HCT116 (cell line): ENCODE measurements around the gene STAT6. TPM values are rescaled to one million over a fixed set of nuclear protein-coding genes. Genes with fewer than 3 reads are reported as not detected.
A peak's percentile ranks its signal among the peaks of the same experiment; 100 is the strongest.

ENCODE experiments used
- ATAC-seq: fragments of 200-7000 bp; cut with Tn5 transposase; 2 replicates; pipeline ENCODE4 v1.9.1; 2020; ENCODE audit warnings: mild to moderate bottlenecking, moderate library complexity
- BruUV-seq: library from RNA; stranded (reverse); fragments of 400-500 nt; replicated peaks from 2 replicates; lab custom pipeline; 2021; lab: Mats Ljungman, UMichigan
- CTCF ChIA-PET: fragments of 300-600 bp; sonication (Branson Sonifier 250); formaldehyde crosslinking; loops from one replicate; lab custom pipeline; 2021; ENCODE audit warnings: antibody characterized with exemption; lab: Charles Lee
- POLR2A ChIA-PET: fragments of 300-600, 350-600 bp; sonication (Branson Sonifier 250); formaldehyde crosslinking; loops from one replicate; lab custom pipeline; 2021; ENCODE audit warnings: antibody characterized with exemption; lab: Charles Lee
- RAD21 ChIA-PET, 2 experiments: fragments of 300-600 bp; sonication (Branson Sonifier 250); formaldehyde crosslinking; loops; one replicate each; lab custom pipeline; 2023; ENCODE audit warnings: low total read pairs in 2 of 2; ENCODE audit not compliant: uncharacterized antibody in 2 of 2, unreplicated experiment in 2 of 2, low non-redundant PET in 1 of 2; lab: Charles Lee
- DNase-seq: peaks from one replicate; pipeline ENCODE4 v3.0.0-alpha.2; 2010; ENCODE audit warnings: low read depth, low spot score
- H2AFZ ChIP-seq: fragments of 200-600 bp; shearing (Covaris generic), sonication (generic); 2 replicates; pipeline ENCODE4 v1.6.1; 2017; ENCODE audit warnings: low read depth, mixed run types, mixed read lengths, antibody characterized with exemption, low read length; ENCODE audit not compliant: poor library complexity, severe bottlenecking
- H3K27ac ChIP-seq: 2 replicates; pipeline ENCODE4 v1.5.1; 2012; ENCODE audit warnings: low read depth, low read length
- H3K27me3 ChIP-seq: fragments of 200-600 bp; sonication (generic); 2 replicates; pipeline ENCODE4 v1.6.1; 2016; ENCODE audit warnings: mixed run types, low read length, mixed read lengths; ENCODE audit not compliant: insufficient read depth
- H3K36me3 ChIP-seq, 2 experiments: fragments of 200-500 bp in 1 of 2; fragments of 200-600 bp in 1 of 2; sonication (Bioruptor generic) in 1 of 2; sonication (generic) in 1 of 2; 2 replicates each; pipeline versions ENCODE4 v1.5.1 to v1.6.1; 2014 to 2016; ENCODE audit warnings: low read length in 2 of 2, inconsistent platforms in 1 of 2, mixed read lengths in 1 of 2, mixed run types in 1 of 2; ENCODE audit not compliant: insufficient read depth in 2 of 2, control insufficient read depth in 1 of 2
- H3K4me1 ChIP-seq, 2 experiments: fragments of 200-600 bp in 1 of 2; sonication (generic) in 1 of 2; 2 replicates each; pipeline versions ENCODE4 v1.5.1 to v1.6.1; 2012 to 2017; ENCODE audit warnings: low read length in 2 of 2, inconsistent platforms in 1 of 2, mild to moderate bottlenecking in 1 of 2, mixed read lengths in 1 of 2, mixed run types in 1 of 2, moderate library complexity in 1 of 2; ENCODE audit not compliant: insufficient read depth in 2 of 2, control insufficient read depth in 1 of 2
- H3K4me2 ChIP-seq: fragments of 200-600 bp; sonication (generic); 2 replicates; pipeline ENCODE4 v1.6.1; 2017; ENCODE audit warnings: mixed run types, low read length, mixed read lengths
- H3K4me3 ChIP-seq, 2 experiments: fragments of 200-600 bp in 1 of 2; sonication (generic) in 1 of 2; replicated peaks in 1 of 2; 2 replicates each; pipeline ENCODE4 v1.5.1; 2011 to 2016; ENCODE audit warnings: low read length in 2 of 2, control low read depth in 1 of 2, low read depth in 1 of 2, mild to moderate bottlenecking in 1 of 2, mixed read lengths in 1 of 2, mixed run types in 1 of 2
- H3K79me2 ChIP-seq: fragments of 200-600 bp; sonication (generic); 2 replicates; pipeline ENCODE4 v1.6.1; 2017; ENCODE audit warnings: mild to moderate bottlenecking, mixed run types, low read length, moderate library complexity, mixed read lengths; ENCODE audit not compliant: insufficient read depth
- H3K9ac ChIP-seq: fragments of 200-600 bp; sonication (generic); 2 replicates; pipeline ENCODE4 v1.6.1; 2016; ENCODE audit warnings: low read length, mixed read lengths
- H3K9me2 ChIP-seq: fragments of 200-600 bp; sonication (generic), shearing (Covaris generic); 2 replicates; pipeline ENCODE4 v1.6.1; 2017; ENCODE audit warnings: mixed run types, mild to moderate bottlenecking, moderate library complexity; ENCODE audit not compliant: insufficient read depth
- H3K9me3 ChIP-seq, 2 experiments: fragments of 200-500 bp in 1 of 2; fragments of 200-600 bp in 1 of 2; sonication (Bioruptor generic) in 1 of 2; sonication (generic) in 1 of 2; 2 replicates each; pipeline ENCODE4 v1.6.1; 2014 to 2017; ENCODE audit warnings: low read length in 2 of 2, mixed read lengths in 2 of 2, inconsistent platforms in 1 of 2, low read depth in 1 of 2, mild to moderate bottlenecking in 1 of 2, mixed run types in 1 of 2, moderate library complexity in 1 of 2; ENCODE audit not compliant: control insufficient read depth in 1 of 2, insufficient read depth in 1 of 2
- H4K20me1 ChIP-seq: fragments of 200-600 bp; sonication (generic), shearing (Covaris generic); 2 replicates; pipeline ENCODE4 v1.6.1; 2017; ENCODE audit warnings: mixed run types, mild to moderate bottlenecking, moderate library complexity; ENCODE audit not compliant: insufficient read depth
- JUND ChIP-seq: IDR thresholded peaks from 2 replicates; pipeline ENCODE4 v1.6.1; 2012
- POLR2A ChIP-seq: IDR thresholded peaks from 2 replicates; pipeline ENCODE4 v1.7.0; 2011; ENCODE audit warnings: borderline replicate concordance; ENCODE audit not compliant: insufficient read depth, insufficient read length; ENCODE audit errors: extremely low read depth
- POLR2AphosphoS5 ChIP-seq: IDR thresholded peaks from 2 replicates; pipeline ENCODE4 v1.6.1; 2011; ENCODE audit warnings: mild to moderate bottlenecking, low read depth, low read length, moderate library complexity
- RAD21 ChIP-seq: IDR thresholded peaks from 2 replicates; pipeline ENCODE4 v1.6.1; 2012; ENCODE audit warnings: low read depth, mild to moderate bottlenecking
- SIN3A ChIP-seq: IDR thresholded peaks from 2 replicates; pipeline ENCODE4 v1.6.1; 2012; ENCODE audit warnings: low read depth
- SRF ChIP-seq: IDR thresholded peaks from 2 replicates; pipeline ENCODE4 v1.6.1; 2012; ENCODE audit warnings: low read depth
- YY1 ChIP-seq: IDR thresholded peaks from 2 replicates; pipeline ENCODE4 v1.6.1; 2011; ENCODE audit warnings: low read length, low read depth, moderate library complexity, mild to moderate bottlenecking; ENCODE audit not compliant: insufficient replicate concordance; ENCODE audit errors: extremely low read depth
- intact Hi-C: fragments of 100-400 bp; cut with micrococcal nuclease; formaldehyde crosslinking; loops from 2 replicates; pipeline ENCODE4 v1.10.0; 2022
- total RNA-seq: library from RNA; stranded (reverse); gene quantifications from one replicate; pipeline ENCODE4 v1.2.1, GENCODE V29; 2021; ENCODE audit not compliant: unreplicated experiment

The STAT6 gene
- total RNA-seq, 1 experiment from 2014 or later, result 78.5 TPM

DNA sequence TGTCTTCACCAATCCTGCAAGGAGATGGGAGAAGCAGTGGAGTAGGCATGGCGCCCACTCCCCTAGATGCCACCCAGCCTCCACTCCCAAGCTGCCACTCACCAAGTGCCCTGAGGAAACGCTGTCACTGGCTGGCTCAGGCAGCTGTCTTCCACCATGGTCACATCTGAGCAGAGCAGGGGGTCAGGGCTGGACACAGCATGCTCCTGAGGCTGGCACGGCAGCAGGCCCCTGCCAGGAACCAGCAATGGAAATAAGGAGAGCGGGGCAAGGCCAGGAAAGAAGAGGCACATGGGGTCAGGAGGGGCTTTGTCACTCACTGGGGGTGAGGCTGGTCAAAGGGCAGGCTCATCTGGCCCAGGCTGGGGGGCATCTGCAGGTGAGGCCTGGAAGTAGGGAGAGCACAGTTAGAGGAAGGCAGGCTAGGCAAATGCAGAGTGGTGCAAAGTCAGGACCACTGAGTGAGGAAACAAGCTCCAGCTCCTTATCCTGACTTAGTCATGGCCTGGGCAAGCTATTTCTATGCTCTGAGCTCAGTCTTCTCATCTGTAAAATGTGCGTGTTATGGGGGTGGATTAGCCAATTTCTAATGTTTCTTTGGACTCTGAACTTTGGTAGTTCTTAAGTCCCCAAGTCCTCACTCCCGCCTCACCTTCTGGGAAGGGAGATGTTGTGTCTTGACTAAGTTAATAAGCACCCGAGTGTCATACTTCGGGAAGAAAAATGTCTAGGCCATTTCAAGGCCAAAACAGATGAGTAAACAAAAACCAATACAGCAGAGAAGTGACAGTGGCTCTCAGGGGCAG, 14.2 kb downstream of the STAT6 start:
- H3K9me2 ChIP-seq, result no peaks in the 10 kb centered on the region
- TF ChIP-seq JUND, result no peak
- TF ChIP-seq POLR2A, result no peak
- TF ChIP-seq SRF, result no peak
- no peak for TF ChIP-seq SIN3A
- TF ChIP-seq YY1, result no peak
- TF ChIP-seq RAD21, result no peak
- TF ChIP-seq, all 23 proteins: peak for 0
- no peak overlapping the region for H3K9ac ChIP-seq
- intact Hi-C loops, result no loop called here
- H3K4me3 ChIP-seq, result no peak overlapping the region
- no peaks in the 10 kb centered on the region for H3K27me3 ChIP-seq
- peaks cover 10% of the 10 kb centered on the region for H3K79me2 ChIP-seq
- no peaks in the 10 kb centered on the region for H4K20me1 ChIP-seq
- H3K27ac ChIP-seq, result peak overlapping the region; percentile 83
- H3K4me1 ChIP-seq, result peaks cover 40 to 62% of the 10 kb centered on the region in 2 experiments
- DNase-seq (no peak), ATAC-seq (no peak)
- POLR2A ChIA-PET, result interaction anchor here (1.6 to 7.8 kb wide), 2 partner anchors 18 to 27 kb away, joined by 3 to 32 read pairs; partner anchors contain the start of gene NEMP1
- no peak overlapping the region for H2AFZ ChIP-seq
- no TSS peak for BruUV-seq
- peak overlapping the region; percentile 30; the same call in 1 of the 2 replicates for H3K4me2 ChIP-seq
- CTCF ChIA-PET, result interaction anchor here (1.0 to 3.8 kb wide), 2 partner anchors 14 to 86 kb away, joined by 4 to 32 read pairs; partner anchors contain the start of gene STAT6
- peaks cover 17 to 22% of the 10 kb centered on the region in 2 experiments; a peak in 3 of 4 replicates for H3K36me3 ChIP-seq
- RAD21 ChIA-PET, result no interaction called here
- H3K9me3 ChIP-seq, result no peaks in the 10 kb centered on the region

DNA sequence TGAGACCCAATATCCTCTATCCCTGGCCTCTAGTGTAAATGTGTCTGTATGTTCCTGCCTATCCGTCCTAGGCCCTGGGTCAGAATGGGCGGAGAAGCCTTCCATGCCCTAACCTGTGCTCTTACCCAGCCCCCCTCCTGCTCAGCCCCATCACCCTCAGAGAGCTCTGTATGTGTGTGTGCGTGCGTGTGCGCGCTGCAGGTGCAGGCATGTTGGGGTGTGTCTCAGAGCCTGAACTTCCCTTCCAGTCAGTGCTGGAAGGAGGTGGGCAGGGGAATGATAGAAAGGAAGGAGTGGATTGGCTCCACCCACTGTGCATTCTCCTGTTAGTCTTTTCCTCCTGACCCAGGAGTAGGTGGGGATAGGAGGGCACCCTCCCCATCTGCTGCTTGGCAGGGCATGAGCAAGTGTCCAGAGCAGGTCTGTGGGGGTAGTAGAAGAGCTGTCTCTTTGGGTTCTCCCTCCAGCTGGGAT, 15.0 kb downstream of the STAT6 start:
- Histone ChIP-seq H3K4me1 (peaks cover 37 to 62% of the 10 kb centered on the region in 2 experiments), H3K27ac (peak overlapping the region; percentile 83), H3K36me3 (peaks cover 21 to 30% of the 10 kb centered on the region in 2 experiments; a peak in 3 of 4 replicates), H3K4me2 (peak overlapping the region; percentile 30), H3K9me3 (no peaks in the 10 kb centered on the region), H3K27me3 (no peaks in the 10 kb centered on the region), H3K4me3 (no peak overlapping the region), H3K9me2 (no peaks in the 10 kb centered on the region), H2AFZ (no peak overlapping the region), H4K20me1 (no peaks in the 10 kb centered on the region), H3K9ac (no peak overlapping the region; the same call in 1 of the 2 replicates), H3K79me2 (peaks cover 18% of the 10 kb centered on the region)
- ATAC-seq, result peak; percentile 45
- intact Hi-C loops, result no loop called here
- DNase-seq, result no peak
- ChIA-PET RAD21 (no interaction called here), POLR2A (interaction anchor here (3.5 to 7.8 kb wide), 2 partner anchors 15 to 17 kb away, joined by 17 to 32 read pairs; partner anchors contain the start of genes NEMP1 and STAT6), CTCF (interaction anchor here (3.8 kb wide), 1 partner anchor 15 kb away, joined by 32 read pairs; the partner anchor contains the start of gene STAT6)
- no TSS peak for BruUV-seq
- TF ChIP-seq POLR2AphosphoS5 (peak; percentile 42), SIN3A (no peak)
- TF ChIP-seq, all 23 proteins: peak for 1
